GM21367 (cell line): Measurements from ENCODE around the gene NRXN2.

ENCODE experiments used
- ATAC-seq: cut with Tn5 transposase; IDR thresholded peaks from one replicate; pipeline ENCODE4 v1.9.1; 2021; ENCODE audit not compliant: unreplicated experiment

NRXN2 gene

GRCh38 chr11:64632237-64632636 lies 90.8 kb downstream of the NRXN2 start:
- ATAC-seq, result no peak

- no peak for ATAC-seq
Measured at GRCh38 chr11:64631675-64632074, 91.3 kb downstream of the NRXN2 start.

- ATAC-seq, result no peak
Measured at GRCh38 chr11:64629796-64630562, 93.0 kb downstream of the NRXN2 start.

GRCh38 chr11:64629103-64629502 lies 93.9 kb downstream of the NRXN2 start:
- no peak for ATAC-seq

GRCh38 chr11:64628596-64628995 lies 94.4 kb downstream of the NRXN2 start:
- ATAC-seq, result no peak

GRCh38 chr11:64627371-64627770 lies 95.6 kb downstream of the NRXN2 start:
- no peak for ATAC-seq

GRCh38 chr11:64626637-64627036 lies 96.4 kb downstream of the NRXN2 start:
- ATAC-seq, result no peak

GRCh38 chr11:64624883-64625481 lies 98.0 kb downstream of the NRXN2 start:
- no peak for ATAC-seq

GRCh38 chr11:64622681-64623080 lies 100.3 kb downstream of the NRXN2 start:
- no peak for ATAC-seq

GRCh38 chr11:64621283-64622019 lies 101.5 kb downstream of the NRXN2 start:
- ATAC-seq, result no peak

GRCh38 chr11:64620381-64620971 lies 102.5 kb downstream of the NRXN2 start:
- ATAC-seq, result no peak

- no peak for ATAC-seq
Measured at GRCh38 chr11:64619811-64620380, 103.1 kb downstream of the NRXN2 start.

GRCh38 chr11:64619196-64619595 lies 103.8 kb downstream of the NRXN2 start:
- no peak for ATAC-seq

GRCh38 chr11:64616817-64617216 lies 106.2 kb downstream of the NRXN2 start:
- no peak for ATAC-seq

- ATAC-seq, result no peak
Measured at GRCh38 chr11:64614917-64615316, 108.1 kb downstream of the NRXN2 start.

- ATAC-seq, result no peak
Measured at GRCh38 chr11:64613648-64614047, 109.3 kb downstream of the NRXN2 start.

GRCh38 chr11:64611869-64612646 lies 110.9 kb downstream of the NRXN2 start:
- no peak for ATAC-seq

- ATAC-seq, result no peak
Measured at GRCh38 chr11:64611176-64611575, 111.8 kb downstream of the NRXN2 start.

GRCh38 chr11:64610596-64610995 lies 112.4 kb downstream of the NRXN2 start:
- ATAC-seq, result no peak

GRCh38 chr11:64609436-64610047 lies 113.5 kb downstream of the NRXN2 start:
- ATAC-seq, result no peak
